CD8-positive, alpha-beta memory T cell (primary cell): Measurements from ENCODE around the gene CLEC18C. TPM values are rescaled to one million over a fixed set of nuclear protein-coding genes. Genes with fewer than 3 reads are reported as not detected.
A peak's percentile ranks its signal among the peaks of the same experiment; 100 is the strongest.
"Not testable (repeated sequence)": the region's sequence is repeated elsewhere in the genome, so short reads cannot be mapped to it uniquely, and the experiment has no call there.

Experiments
- CTCF ChIA-PET: fragments of 350-600 bp; sonication (Branson Sonifier 250); formaldehyde crosslinking; loops from one replicate; lab custom pipeline; 2021; ENCODE audit warnings: antibody characterized with exemption; lab: Charles Lee
- POLR2A ChIA-PET: fragments of 350-600 bp; sonication (Branson Sonifier 250); formaldehyde crosslinking; loops from one replicate; lab custom pipeline; 2021; ENCODE audit warnings: antibody characterized with exemption; lab: Charles Lee
- DNase-seq, 5 donors: peaks; one replicate each; pipeline versions ENCODE4 v3.0.0 to v3.0.0-alpha.2; 2020 to 2022; ENCODE audit warnings: mixed read lengths in 1 of 5
- H3K27ac ChIP-seq: one replicate; pipeline ENCODE4 v1.7.0; 2013; ENCODE audit warnings: low read depth, mild to moderate bottlenecking, low read length, moderate library complexity
- H3K27me3 ChIP-seq: 2 replicates; pipeline ENCODE4 v1.7.0; 2013; ENCODE audit warnings: low read length, mild to moderate bottlenecking; ENCODE audit not compliant: insufficient read depth, poor library complexity, severe bottlenecking
- H3K36me3 ChIP-seq: 2 replicates; pipeline ENCODE4 v1.7.0; 2013; ENCODE audit warnings: mild to moderate bottlenecking, low read length, moderate library complexity; ENCODE audit not compliant: insufficient read depth
- H3K4me1 ChIP-seq: 2 replicates; pipeline ENCODE4 v1.7.0; 2013; ENCODE audit warnings: mild to moderate bottlenecking, low read length, moderate library complexity; ENCODE audit not compliant: insufficient read depth
- H3K4me3 ChIP-seq: 2 replicates; pipeline ENCODE4 v1.7.0; 2013; ENCODE audit warnings: mild to moderate bottlenecking, low read length
- H3K9me3 ChIP-seq: 2 replicates; pipeline ENCODE4 v1.7.0; 2013; ENCODE audit warnings: mild to moderate bottlenecking, low read length
- H3K27ac Mint-ChIP-seq, 8 donors: one replicate each; pipeline ENCODE4 v1.8.0; 2020 to 2021; ENCODE audit warnings: mixed read lengths in 8 of 8, mild to moderate bottlenecking in 6 of 8, inconsistent platforms in 3 of 8, moderate library complexity in 3 of 8
- H3K27me3 Mint-ChIP-seq, 2 donors: one replicate each; pipeline ENCODE4 v1.8.0; 2020 to 2021; ENCODE audit warnings: mixed read lengths in 2 of 2, mild to moderate bottlenecking in 1 of 2, moderate library complexity in 1 of 2
- H3K36me3 Mint-ChIP-seq, 3 donors: one replicate each; pipeline ENCODE4 v1.8.0; 2020 to 2021; ENCODE audit warnings: mixed read lengths in 3 of 3, inconsistent platforms in 1 of 3, mild to moderate bottlenecking in 1 of 3
- H3K4me1 Mint-ChIP-seq, 3 donors: one replicate each; pipeline ENCODE4 v1.8.0; 2020 to 2021; ENCODE audit warnings: mixed read lengths in 3 of 3, inconsistent platforms in 1 of 3, mild to moderate bottlenecking in 1 of 3
- H3K4me3 Mint-ChIP-seq, 7 donors: one replicate each; pipeline ENCODE4 v1.8.0; 2020 to 2021; ENCODE audit warnings: mixed read lengths in 7 of 7, mild to moderate bottlenecking in 6 of 7, moderate library complexity in 4 of 7, inconsistent platforms in 2 of 7
- H3K9me3 Mint-ChIP-seq, 5 donors: one replicate each; pipeline ENCODE4 v1.8.0; 2020 to 2022; ENCODE audit warnings: mixed read lengths in 5 of 5, mild to moderate bottlenecking in 3 of 5, moderate library complexity in 2 of 5, inconsistent platforms in 1 of 5
- polyA plus RNA-seq: library from polyadenylated mRNA; unstranded; fragments of 300-500 nt; fragmentation: Illumina TruSeq; gene quantifications from one replicate; pipeline ENCODE4 v1.2.3, GENCODE V29; 2021
- total RNA-seq, 2 experiments: library from RNA; stranded (reverse); gene quantifications; one replicate each; pipeline ENCODE4 v1.2.3, GENCODE V29; 2021

The CLEC18C gene
- under 1 TPM; 0.42 to 0.79 TPM for total RNA-seq
- polyA plus RNA-seq = not detected

- H3K9me3 ChIP-seq, H3K27ac ChIP-seq, H3K4me1 ChIP-seq, H3K36me3 Mint-ChIP-seq, H3K4me3 Mint-ChIP-seq, H3K4me1 Mint-ChIP-seq, H3K4me3 ChIP-seq, H3K36me3 ChIP-seq, CTCF ChIA-PET, H3K27me3 Mint-ChIP-seq, H3K27me3 ChIP-seq, POLR2A ChIA-PET, H3K27ac Mint-ChIP-seq, H3K9me3 Mint-ChIP-seq, DNase-seq: not testable (repeated sequence)
These were observed at the start of gene CLEC18C for GRCh38 chr16:70173212-70173837. Gene CLEC18C, plus strand, starts transcription at chr16:70173787. Its CDS starts 492 bp downstream, at chr16:70174279.

- H3K36me3 Mint-ChIP-seq = peaks cover 0 to 60% (median 8%) of the 10 kb centered on the region in 3 donors
- H3K27me3 Mint-ChIP-seq, DNase-seq, H3K4me1 Mint-ChIP-seq, H3K4me3 ChIP-seq, H3K27ac ChIP-seq, POLR2A ChIA-PET, CTCF ChIA-PET, H3K9me3 ChIP-seq, H3K27ac Mint-ChIP-seq, H3K4me3 Mint-ChIP-seq, H3K4me1 ChIP-seq, H3K27me3 ChIP-seq, H3K9me3 Mint-ChIP-seq: not testable (repeated sequence)
- peaks cover 10% of the 10 kb centered on the region for H3K36me3 ChIP-seq
These were observed 49.8 kb upstream of the CLEC18C start for GRCh38 chr16:70123822-70124221.

GRCh38 chr16:70126226-70126625 lies 47.4 kb upstream of the CLEC18C start:
- H3K9me3 Mint-ChIP-seq, H3K4me3 Mint-ChIP-seq, DNase-seq, CTCF ChIA-PET, H3K27me3 ChIP-seq, H3K27me3 Mint-ChIP-seq, POLR2A ChIA-PET, H3K27ac ChIP-seq, H3K4me1 ChIP-seq, H3K27ac Mint-ChIP-seq, H3K4me1 Mint-ChIP-seq, H3K4me3 ChIP-seq, H3K9me3 ChIP-seq: not testable (repeated sequence)
- H3K36me3 Mint-ChIP-seq = peaks cover 0 to 70% (median 10%) of the 10 kb centered on the region in 3 donors
- peaks cover 17% of the 10 kb centered on the region for H3K36me3 ChIP-seq

GRCh38 chr16:70127706-70128105 lies 45.9 kb upstream of the CLEC18C start:
- H3K4me3 ChIP-seq, H3K4me1 ChIP-seq, H3K27me3 Mint-ChIP-seq, CTCF ChIA-PET, H3K9me3 ChIP-seq, DNase-seq, H3K27me3 ChIP-seq, H3K4me3 Mint-ChIP-seq, H3K9me3 Mint-ChIP-seq, H3K27ac ChIP-seq, H3K4me1 Mint-ChIP-seq, POLR2A ChIA-PET: not testable (repeated sequence)
- Mint-ChIP-seq H3K36me3 (peaks cover 3 to 73% (median 13%) of the 10 kb centered on the region in 3 donors), H3K27ac (peak overlapping the region in 1 of 8 donors; percentile 38)
- H3K36me3 ChIP-seq = peaks cover 18% of the 10 kb centered on the region

- POLR2A ChIA-PET = not testable (repeated sequence)
- H3K36me3 Mint-ChIP-seq = peaks cover 3 to 70% (median 10%) of the 10 kb centered on the region in 3 donors
These were observed 44.7 kb upstream of the CLEC18C start for GRCh38 chr16:70128844-70129243.

GRCh38 chr16:70135796-70136195 lies 37.8 kb upstream of the CLEC18C start:
- H3K27ac ChIP-seq, H3K27me3 Mint-ChIP-seq, H3K4me3 Mint-ChIP-seq, H3K27me3 ChIP-seq, DNase-seq, H3K9me3 ChIP-seq, H3K9me3 Mint-ChIP-seq, H3K4me3 ChIP-seq, H3K4me1 ChIP-seq, H3K4me1 Mint-ChIP-seq, CTCF ChIA-PET, POLR2A ChIA-PET: not testable (repeated sequence)
- H3K36me3 ChIP-seq = peaks cover 17% of the 10 kb centered on the region
- Mint-ChIP-seq H3K36me3 (peaks cover 14 to 75% (median 15%) of the 10 kb centered on the region in 3 donors), H3K27ac (peak overlapping the region in 2 of 8 donors; percentile 44 to 47)

More at GRCh38 chr16:70128844-70129243, 44.7 kb upstream of the CLEC18C start:
- H3K4me3 ChIP-seq, H3K9me3 ChIP-seq, H3K27me3 ChIP-seq, CTCF ChIA-PET, H3K9me3 Mint-ChIP-seq, H3K27ac ChIP-seq, H3K27ac Mint-ChIP-seq, H3K4me1 ChIP-seq, H3K4me1 Mint-ChIP-seq, H3K4me3 Mint-ChIP-seq, DNase-seq, H3K27me3 Mint-ChIP-seq: not testable (repeated sequence)
- peaks cover 14% of the 10 kb centered on the region for H3K36me3 ChIP-seq

- peaks cover 13 to 78% (median 13%) of the 10 kb centered on the region in 3 donors for H3K36me3 Mint-ChIP-seq
- not testable (repeated sequence) for DNase-seq
These were observed 37.0 kb upstream of the CLEC18C start for GRCh38 chr16:70136595-70136994.

GRCh38 chr16:70142739-70143138 lies 30.8 kb upstream of the CLEC18C start:
- CTCF ChIA-PET, H3K4me3 Mint-ChIP-seq, H3K27me3 Mint-ChIP-seq, H3K4me1 ChIP-seq, H3K27ac ChIP-seq, H3K9me3 Mint-ChIP-seq, H3K4me1 Mint-ChIP-seq, H3K27me3 ChIP-seq, H3K27ac Mint-ChIP-seq, H3K4me3 ChIP-seq, DNase-seq, H3K9me3 ChIP-seq: not testable (repeated sequence)
- peaks cover 6 to 68% (median 16%) of the 10 kb centered on the region in 3 donors for H3K36me3 Mint-ChIP-seq
- POLR2A ChIA-PET = interaction anchor here (0.7 kb wide), 1 partner anchor 108 kb away, joined by 3 read pairs; no protein-coding TSS in a partner anchor
- H3K36me3 ChIP-seq = peaks cover 18% of the 10 kb centered on the region

More at GRCh38 chr16:70136595-70136994, 37.0 kb upstream of the CLEC18C start:
- H3K9me3 Mint-ChIP-seq, H3K4me1 Mint-ChIP-seq, H3K27ac Mint-ChIP-seq, H3K27me3 ChIP-seq, CTCF ChIA-PET, H3K9me3 ChIP-seq, H3K4me1 ChIP-seq, H3K27ac ChIP-seq, H3K4me3 ChIP-seq, POLR2A ChIA-PET, H3K4me3 Mint-ChIP-seq, H3K27me3 Mint-ChIP-seq: not testable (repeated sequence)
- H3K36me3 ChIP-seq = peaks cover 14% of the 10 kb centered on the region
